GM12872 (cell line): ENCODE results near the gene EDNRA.

Source experiments
- CTCF ChIP-seq: IDR thresholded peaks from 3 replicates; pipeline ENCODE4 v1.5.1; 2011; ENCODE audit warnings: low read depth, mild to moderate bottlenecking, low read length, moderate library complexity; ENCODE audit not compliant: insufficient read depth

EDNRA gene

DNA sequence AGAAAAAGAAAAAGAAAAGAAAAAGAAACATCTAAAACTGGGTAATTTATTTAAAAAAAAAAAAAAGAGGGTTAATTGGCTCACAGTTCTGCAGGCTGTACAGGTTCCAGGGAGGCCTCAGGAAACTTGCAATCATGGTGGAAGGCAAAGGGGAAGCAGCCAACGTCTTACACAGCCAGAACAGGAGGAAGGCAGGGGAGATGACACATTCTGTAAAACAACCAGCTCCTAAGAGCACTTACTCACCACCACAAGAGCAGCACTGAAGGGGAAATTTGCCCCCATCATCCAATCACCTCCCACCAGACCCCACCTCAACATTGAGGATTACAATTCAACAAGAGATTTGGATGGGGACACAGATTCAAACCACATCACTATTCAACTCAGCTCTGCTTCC is 99.5 kb downstream of the EDNRA start:
- no peak for TF ChIP-seq CTCF

DNA sequence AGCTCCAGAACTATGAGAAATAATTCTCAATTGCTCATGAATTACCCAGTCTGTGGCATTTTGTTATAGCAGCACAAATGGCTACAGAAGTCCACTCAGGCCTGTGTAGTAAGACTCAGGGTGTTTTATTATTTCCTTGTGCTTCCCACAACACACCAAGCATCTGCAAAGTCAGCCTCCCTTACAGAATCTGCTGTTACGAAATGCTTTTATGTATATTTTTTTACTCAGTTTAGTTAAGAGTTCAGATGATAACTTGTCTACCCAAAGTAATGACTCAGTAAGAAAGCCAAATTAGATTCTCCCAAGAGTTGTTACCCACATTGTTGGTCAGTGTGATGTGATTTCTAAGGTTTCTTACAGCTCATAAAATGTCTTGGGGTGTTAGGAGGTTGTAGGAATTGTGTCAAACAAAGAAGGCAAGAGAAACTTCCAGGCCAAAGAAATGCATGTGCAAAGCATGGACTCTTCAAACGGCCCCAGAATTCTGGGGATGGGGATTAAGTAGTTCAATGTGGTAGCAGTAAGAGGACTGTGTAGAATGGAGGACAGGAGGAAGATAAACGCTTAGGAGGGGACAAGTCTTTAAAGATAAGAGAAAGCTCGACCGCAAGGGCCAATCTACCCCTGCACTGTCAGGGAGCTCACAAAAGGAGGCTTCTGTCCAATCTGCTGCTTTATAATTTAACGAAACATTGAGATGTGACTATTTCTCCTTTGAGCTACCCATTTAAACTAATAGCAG is 100.9 kb downstream of the EDNRA start:
- no peak for TF ChIP-seq CTCF

GRCh38 chr4:147582386-147583060 is 101.6 kb downstream of the EDNRA start:
- TF ChIP-seq CTCF = no peak

GRCh38 chr4:147583876-147584275 is 103.0 kb downstream of the EDNRA start:
- no peak for TF ChIP-seq CTCF

- no peak for TF ChIP-seq CTCF
Observed at GRCh38 chr4:147586032-147586431, 105.1 kb downstream of the EDNRA start.

DNA sequence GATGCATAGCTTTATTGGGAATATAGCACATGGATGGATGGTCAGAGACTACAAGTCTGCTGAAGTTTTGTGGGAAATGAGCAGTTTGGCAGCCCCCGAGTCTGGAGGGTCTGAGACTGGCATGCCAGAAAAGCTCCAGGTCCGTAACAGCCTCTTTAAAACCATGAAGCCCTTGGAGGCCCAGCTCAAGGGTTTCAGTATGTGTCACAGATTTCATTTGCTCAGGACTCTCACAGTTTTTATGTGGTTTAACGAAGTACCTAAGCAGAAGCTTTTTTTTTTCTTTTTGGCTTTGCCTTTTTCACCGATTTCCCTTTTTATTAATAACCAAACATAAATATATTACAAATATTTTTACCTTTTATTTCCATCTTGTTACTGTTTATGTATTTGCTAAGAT is 105.7 kb downstream of the EDNRA start:
- TF ChIP-seq CTCF = no peak

DNA sequence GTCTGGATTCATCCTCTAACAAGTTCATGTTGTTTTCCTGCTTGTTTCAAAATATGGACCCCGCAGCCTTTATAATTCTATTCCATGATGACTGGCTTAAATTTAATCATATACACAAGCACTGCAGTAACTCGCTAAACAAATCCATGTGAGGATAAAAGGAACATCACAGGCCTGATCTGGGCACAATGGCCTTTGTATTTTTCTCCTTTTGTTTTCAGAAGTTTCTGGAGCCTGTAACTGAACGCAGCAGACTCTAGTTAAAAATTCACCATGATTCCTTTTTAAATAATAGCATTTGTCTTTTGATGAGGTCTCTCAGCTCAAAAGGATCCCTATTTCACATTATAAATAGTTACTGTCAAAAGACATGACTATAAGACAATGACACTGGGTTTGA is 106.1 kb downstream of the EDNRA start:
- TF ChIP-seq CTCF = no peak
